Activated CD8-positive, alpha-beta T cell treated with anti-CD3 and anti-CD28 coated beads for 36 hours (primary cell): ENCODE results near the gene CDC73. TPM values are rescaled to one million over a fixed set of nuclear protein-coding genes. Genes with fewer than 3 reads are reported as not detected.
A peak's percentile ranks its signal among the peaks of the same experiment; 100 is the strongest.

Experiments used
- ATAC-seq: fragments of 200-7000 bp; cut with Tn5 transposase; one replicate; pipeline ENCODE4 v1.10.0; 2021; ENCODE audit warnings: mild to moderate bottlenecking, moderate library complexity
- CTCF ChIA-PET: fragments of 350-600 bp; sonication (Branson Sonifier 250); formaldehyde crosslinking; loops from one replicate; lab custom pipeline; 2021; ENCODE audit warnings: antibody characterized with exemption; lab: Charles Lee
- POLR2A ChIA-PET: fragments of 350-600 bp; sonication (Branson Sonifier 250); formaldehyde crosslinking; loops from one replicate; lab custom pipeline; 2021; ENCODE audit warnings: antibody characterized with exemption; lab: Charles Lee
- DNase-seq: peaks from one replicate; pipeline ENCODE4 v3.0.0-alpha.2; 2020
- H3K27ac Mint-ChIP-seq: one replicate; pipeline ENCODE4 v1.8.0; 2021; ENCODE audit warnings: mild to moderate bottlenecking, mixed read lengths
- H3K27me3 Mint-ChIP-seq: one replicate; pipeline ENCODE4 v1.8.0; 2021; ENCODE audit warnings: mixed read lengths
- H3K36me3 Mint-ChIP-seq: one replicate; pipeline ENCODE4 v1.8.0; 2021; ENCODE audit warnings: low read depth, mixed read lengths
- H3K4me1 Mint-ChIP-seq: one replicate; pipeline ENCODE4 v1.8.0; 2021; ENCODE audit warnings: low read depth, mixed read lengths
- H3K4me3 Mint-ChIP-seq: one replicate; pipeline ENCODE4 v1.8.0; 2021; ENCODE audit warnings: mild to moderate bottlenecking, moderate library complexity, mixed read lengths
- H3K9me3 Mint-ChIP-seq: one replicate; pipeline ENCODE4 v1.8.0; 2021; ENCODE audit warnings: mixed read lengths
- intact Hi-C: fragments of 100-400 bp; cut with micrococcal nuclease; formaldehyde crosslinking; loops from one replicate; pipeline ENCODE4 v1.10.0; 2022
- total RNA-seq, 2 experiments: library from RNA; stranded (reverse); gene quantifications; one replicate each; pipeline ENCODE4 v1.2.3, GENCODE V29; 2021
- TF ChIP-seq, protein P1 (sequence below): fragments of 200-600 bp; IDR thresholded peaks from one replicate; pipeline ENCODE4 v1.8.0; 2022; ENCODE audit warnings: antibody characterized with exemption, mild to moderate bottlenecking

CDC73 gene
- total RNA-seq = 10 to 100 TPM; 45.1 to 50.2 TPM

- intact Hi-C loops = loop anchor here (2.0 to 5.0 kb wide), 3 partner anchors 17 to 315 kb away; partner anchors contain the start of genes GLRX2, RGS2, RO60 and UCHL5
- Mint-ChIP-seq H3K9me3 (no peaks in the 10 kb centered on the region), H3K36me3 (peaks cover 8% of the 10 kb centered on the region), H3K4me3 (peak within 1 kb of the TSS; percentile 87), H3K4me1 (peaks cover 30% of the 10 kb centered on the region), H3K27ac (peak within 1 kb of the TSS; percentile 98), H3K27me3 (no peaks in the 10 kb centered on the region)
- DNase-seq = peak; percentile 98
- peak; percentile 94 for ATAC-seq
- ChIA-PET POLR2A (interaction anchor here (0.7 to 2.5 kb wide), 6 partner anchors 11 to 303 kb away, joined by 3 to 21 read pairs (median 4); partner anchors contain the start of genes RO60 and UCHL5), CTCF (interaction anchor here (0.7 to 3.1 kb wide), 11 partner anchors 9 to 64 kb away, joined by 3 to 10 read pairs (median 4); partner anchors contain the start of gene UCHL5)
- TF ChIP-seq, protein P1, sequence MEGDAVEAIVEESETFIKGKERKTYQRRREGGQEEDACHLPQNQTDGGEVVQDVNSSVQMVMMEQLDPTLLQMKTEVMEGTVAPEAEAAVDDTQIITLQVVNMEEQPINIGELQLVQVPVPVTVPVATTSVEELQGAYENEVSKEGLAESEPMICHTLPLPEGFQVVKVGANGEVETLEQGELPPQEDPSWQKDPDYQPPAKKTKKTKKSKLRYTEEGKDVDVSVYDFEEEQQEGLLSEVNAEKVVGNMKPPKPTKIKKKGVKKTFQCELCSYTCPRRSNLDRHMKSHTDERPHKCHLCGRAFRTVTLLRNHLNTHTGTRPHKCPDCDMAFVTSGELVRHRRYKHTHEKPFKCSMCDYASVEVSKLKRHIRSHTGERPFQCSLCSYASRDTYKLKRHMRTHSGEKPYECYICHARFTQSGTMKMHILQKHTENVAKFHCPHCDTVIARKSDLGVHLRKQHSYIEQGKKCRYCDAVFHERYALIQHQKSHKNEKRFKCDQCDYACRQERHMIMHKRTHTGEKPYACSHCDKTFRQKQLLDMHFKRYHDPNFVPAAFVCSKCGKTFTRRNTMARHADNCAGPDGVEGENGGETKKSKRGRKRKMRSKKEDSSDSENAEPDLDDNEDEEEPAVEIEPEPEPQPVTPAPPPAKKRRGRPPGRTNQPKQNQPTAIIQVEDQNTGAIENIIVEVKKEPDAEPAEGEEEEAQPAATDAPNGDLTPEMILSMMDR = peak; percentile 95
Measured at GRCh38 chr1:193121616-193122593, at the start of gene CDC73. Gene CDC73, plus strand, starts transcription at chr1:193122031. Its CDS starts 170 bp downstream, at chr1:193122201.

GRCh38 chr1:193077991-193078390 lies 43.8 kb upstream of the CDC73 start:
- H3K36me3 Mint-ChIP-seq = peaks cover 44% of the 10 kb centered on the region
- ATAC-seq (no peak), DNase-seq (no peak)
- TF ChIP-seq, protein P1 = no peak
- H3K27ac Mint-ChIP-seq = no peak overlapping the region
- intact Hi-C loops = no loop called here
- H3K4me3 Mint-ChIP-seq = no peak overlapping the region
- POLR2A ChIA-PET = no interaction called here
- no peaks in the 10 kb centered on the region for H3K27me3 Mint-ChIP-seq
- CTCF ChIA-PET = no interaction called here
- no peaks in the 10 kb centered on the region for H3K9me3 Mint-ChIP-seq
- peaks cover 5% of the 10 kb centered on the region for H3K4me1 Mint-ChIP-seq

GRCh38 chr1:193079187-193079586 lies 42.6 kb upstream of the CDC73 start:
- TF ChIP-seq, protein P1 = no peak
- H3K27ac Mint-ChIP-seq = no peak overlapping the region
- no peak for ATAC-seq
- H3K9me3 Mint-ChIP-seq = no peaks in the 10 kb centered on the region
- CTCF ChIA-PET = no interaction called here
- no peak overlapping the region for H3K4me3 Mint-ChIP-seq
- H3K36me3 Mint-ChIP-seq = peaks cover 47% of the 10 kb centered on the region
- H3K27me3 Mint-ChIP-seq = no peaks in the 10 kb centered on the region
- DNase-seq = no peak
- POLR2A ChIA-PET = no interaction called here
- intact Hi-C loops = no loop called here
- peaks cover 5% of the 10 kb centered on the region for H3K4me1 Mint-ChIP-seq

GRCh38 chr1:193083365-193084088 lies 38.3 kb upstream of the CDC73 start:
- CTCF ChIA-PET = interaction anchor here (1.4 kb wide), 1 partner anchor 10 kb away, joined by 4 read pairs; no protein-coding TSS in a partner anchor
- TF ChIP-seq, protein P1 = no peak
- H3K27ac Mint-ChIP-seq = no peak overlapping the region
- no peak overlapping the region for H3K4me3 Mint-ChIP-seq
- H3K27me3 Mint-ChIP-seq = no peaks in the 10 kb centered on the region
- H3K9me3 Mint-ChIP-seq = no peaks in the 10 kb centered on the region
- H3K4me1 Mint-ChIP-seq = no peaks in the 10 kb centered on the region
- H3K36me3 Mint-ChIP-seq = peaks cover 37% of the 10 kb centered on the region
- intact Hi-C loops = no loop called here
- ATAC-seq = no peak
- POLR2A ChIA-PET = interaction anchor here (1.7 kb wide), 1 partner anchor 23 kb away, joined by 3 read pairs; no protein-coding TSS in a partner anchor
- DNase-seq = no peak
